CD4-positive, CD25-positive, alpha-beta regulatory T cell (primary cell): Measurements from ENCODE around the gene TECTA. TPM values are rescaled to one million over a fixed set of nuclear protein-coding genes. Genes with fewer than 3 reads are reported as not detected.

Experiments
- ATAC-seq, 2 donors: fragments of 150-1000 bp; cut with Tn5 transposase; one replicate each; pipeline ENCODE4 v1.10.0; 2021; ENCODE audit warnings: low read depth in 2 of 2, moderate number of reproducible peaks in 2 of 2, moderate library complexity in 1 of 2
- DNase-seq, 3 donors: peaks; one replicate each; pipeline versions ENCODE4 v3.0.0 to v3.0.0-alpha.2; 2012 to 2022; ENCODE audit warnings: mixed read lengths in 1 of 3
- H3K27ac ChIP-seq: one replicate; pipeline ENCODE4 v1.7.0; 2013; ENCODE audit warnings: mild to moderate bottlenecking, low read length; ENCODE audit not compliant: insufficient read depth, poor library complexity, severe bottlenecking
- H3K27me3 ChIP-seq: one replicate; pipeline ENCODE4 v1.7.0; 2013; ENCODE audit warnings: low read length; ENCODE audit not compliant: control insufficient read depth, insufficient read depth
- H3K36me3 ChIP-seq: one replicate; pipeline ENCODE4 v1.7.0; 2013; ENCODE audit warnings: mild to moderate bottlenecking, low read length, moderate library complexity; ENCODE audit not compliant: control insufficient read depth, insufficient read depth
- H3K4me1 ChIP-seq: 2 replicates; pipeline ENCODE4 v1.7.0; 2013; ENCODE audit warnings: mild to moderate bottlenecking, low read length; ENCODE audit not compliant: insufficient read depth, control insufficient read depth, poor library complexity, severe bottlenecking
- H3K4me3 ChIP-seq: one replicate; pipeline ENCODE4 v1.7.0; 2013; ENCODE audit warnings: low read depth, mild to moderate bottlenecking, low read length, moderate library complexity
- H3K9me3 ChIP-seq, 2 experiments: 1 replicate in 1 of 2; 2 replicates in 1 of 2; pipeline ENCODE4 v1.7.0; 2013; ENCODE audit warnings: low read length in 2 of 2, mild to moderate bottlenecking in 1 of 2, moderate library complexity in 1 of 2; ENCODE audit not compliant: control insufficient read depth in 2 of 2
- H3K27ac Mint-ChIP-seq, 3 donors: one replicate each; pipeline ENCODE4 v1.8.0; 2020 to 2022; ENCODE audit warnings: mild to moderate bottlenecking in 3 of 3, mixed read lengths in 3 of 3, moderate library complexity in 2 of 3
- H3K27me3 Mint-ChIP-seq: one replicate; pipeline ENCODE4 v1.8.0; 2022; ENCODE audit warnings: mild to moderate bottlenecking, mixed read lengths
- H3K36me3 Mint-ChIP-seq: one replicate; pipeline ENCODE4 v1.8.0; 2020; ENCODE audit warnings: mixed read lengths
- H3K4me1 Mint-ChIP-seq, 4 donors: one replicate each; pipeline ENCODE4 v1.8.0; 2020 to 2022; ENCODE audit warnings: mixed read lengths in 4 of 4, mild to moderate bottlenecking in 1 of 4
- H3K4me3 Mint-ChIP-seq, 4 donors: one replicate each; pipeline ENCODE4 v1.8.0; 2020 to 2022; ENCODE audit warnings: mild to moderate bottlenecking in 4 of 4, mixed read lengths in 4 of 4, moderate library complexity in 3 of 4
- H3K9me3 Mint-ChIP-seq, 7 donors: one replicate each; pipeline ENCODE4 v1.8.0; 2020 to 2022; ENCODE audit warnings: mixed read lengths in 7 of 7, mild to moderate bottlenecking in 3 of 7, moderate library complexity in 2 of 7
- polyA plus RNA-seq, 4 donors: library from polyadenylated mRNA; unstranded; fragments of 300-500 nt; fragmentation: Illumina TruSeq; gene quantifications; one replicate each; pipeline ENCODE4 v1.2.3, GENCODE V29; 2021
- total RNA-seq: library from RNA; stranded (reverse); gene quantifications from one replicate; pipeline ENCODE4 v1.2.3, GENCODE V29; 2022

TECTA gene
- total and polyA plus RNA-seq, 5 donors from 2014 or later, result 0.30 to 0.78 TPM; not detected in 3

DNA sequence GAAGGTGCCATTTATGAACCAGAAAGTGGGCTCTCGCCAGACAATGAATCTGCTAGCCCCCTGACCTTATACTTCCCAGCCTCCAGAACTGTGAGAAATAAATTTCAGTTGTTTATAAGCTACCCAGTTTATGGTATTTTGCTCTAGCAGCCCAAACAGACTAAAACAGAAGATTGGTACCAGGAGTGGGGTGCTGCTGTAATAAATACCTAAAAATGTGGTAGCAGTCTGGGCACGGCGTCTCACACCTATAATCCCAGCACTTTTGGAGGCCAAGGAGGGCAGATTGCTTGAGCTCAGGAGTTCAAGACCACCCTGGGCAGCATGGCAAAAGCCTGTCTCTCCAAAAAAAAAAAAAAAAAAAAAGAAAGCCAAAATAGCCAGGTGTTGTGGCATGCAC, 21.3 kb downstream of the TECTA start:
- DNase-seq (no peak), ATAC-seq (no peak)
- H3K27ac Mint-ChIP-seq, result no peak overlapping the region
- Histone ChIP-seq H3K4me1 (no peaks in the 10 kb centered on the region), H3K36me3 (no peaks in the 10 kb centered on the region), H3K27me3 (peaks cover 2% of the 10 kb centered on the region), H3K27ac (no peak overlapping the region), H3K9me3 (peaks cover 5 to 6% of the 10 kb centered on the region in 2 experiments), H3K4me3 (no peak overlapping the region)
- no peak overlapping the region for H3K4me3 Mint-ChIP-seq
- H3K9me3 Mint-ChIP-seq, result peaks cover 2 to 15% (median 3%) of the 10 kb centered on the region in 7 donors
- no peaks in the 10 kb centered on the region for H3K36me3 Mint-ChIP-seq
- H3K27me3 Mint-ChIP-seq, result peaks cover 4% of the 10 kb centered on the region
- no peaks in the 10 kb centered on the region for H3K4me1 Mint-ChIP-seq

- no peak overlapping the region for H3K4me3 Mint-ChIP-seq
- peaks cover 2 to 15% (median 3%) of the 10 kb centered on the region in 7 donors for H3K9me3 Mint-ChIP-seq
- Histone ChIP-seq H3K4me1 (no peaks in the 10 kb centered on the region), H3K4me3 (no peak overlapping the region), H3K27me3 (peaks cover 2% of the 10 kb centered on the region), H3K9me3 (peaks cover 5 to 6% of the 10 kb centered on the region in 2 experiments), H3K27ac (no peak overlapping the region), H3K36me3 (no peaks in the 10 kb centered on the region)
- H3K27me3 Mint-ChIP-seq, result peaks cover 5% of the 10 kb centered on the region
- no peaks in the 10 kb centered on the region for H3K36me3 Mint-ChIP-seq
- ATAC-seq, result no peak
- DNase-seq, result no peak
- no peak overlapping the region for H3K27ac Mint-ChIP-seq
- H3K4me1 Mint-ChIP-seq, result no peaks in the 10 kb centered on the region
Observed at GRCh38 chr11:121123496-121124069, 22.5 kb downstream of the TECTA start.

DNA sequence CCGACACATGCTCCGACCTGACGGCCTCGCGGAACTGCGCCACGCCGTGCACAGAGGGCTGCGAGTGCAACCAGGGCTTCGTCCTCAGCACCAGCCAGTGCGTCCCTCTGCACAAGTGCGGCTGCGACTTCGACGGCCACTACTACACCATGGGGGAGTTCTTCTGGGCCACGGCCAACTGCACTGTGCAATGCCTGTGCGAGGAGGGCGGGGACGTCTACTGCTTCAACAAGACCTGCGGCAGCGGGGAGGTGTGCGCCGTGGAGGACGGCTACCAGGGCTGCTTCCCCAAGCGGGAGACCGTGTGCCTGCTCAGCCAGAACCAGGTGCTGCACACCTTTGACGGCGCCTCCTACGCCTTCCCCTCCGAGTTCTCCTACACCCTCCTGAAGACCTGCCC, 26.8 kb downstream of the TECTA start:
- no peak for DNase-seq
- Histone ChIP-seq H3K9me3 (peaks cover 0 to 4% of the 10 kb centered on the region in 2 experiments), H3K27ac (no peak overlapping the region), H3K4me3 (no peak overlapping the region), H3K27me3 (no peaks in the 10 kb centered on the region), H3K36me3 (no peaks in the 10 kb centered on the region), H3K4me1 (no peaks in the 10 kb centered on the region)
- no peaks in the 10 kb centered on the region for H3K4me1 Mint-ChIP-seq
- peaks cover 0 to 9% (median 1%) of the 10 kb centered on the region in 7 donors for H3K9me3 Mint-ChIP-seq
- peaks cover 13% of the 10 kb centered on the region for H3K27me3 Mint-ChIP-seq
- no peak overlapping the region for H3K27ac Mint-ChIP-seq
- H3K36me3 Mint-ChIP-seq, result no peaks in the 10 kb centered on the region
- no peak for ATAC-seq
- H3K4me3 Mint-ChIP-seq, result no peak overlapping the region

GRCh38 chr11:121129362-121130340, 28.6 kb downstream of the TECTA start:
- Histone ChIP-seq H3K27ac (no peak overlapping the region), H3K9me3 (no peaks in the 10 kb centered on the region), H3K4me3 (no peak overlapping the region), H3K27me3 (no peaks in the 10 kb centered on the region), H3K4me1 (no peaks in the 10 kb centered on the region), H3K36me3 (no peaks in the 10 kb centered on the region)
- H3K9me3 Mint-ChIP-seq, result peaks cover 0 to 3% (median 0%) of the 10 kb centered on the region in 7 donors
- ATAC-seq, result no peak
- no peak overlapping the region for H3K27ac Mint-ChIP-seq
- no peaks in the 10 kb centered on the region for H3K36me3 Mint-ChIP-seq
- H3K4me1 Mint-ChIP-seq, result no peaks in the 10 kb centered on the region
- H3K27me3 Mint-ChIP-seq, result peaks cover 9% of the 10 kb centered on the region
- DNase-seq, result no peak
- H3K4me3 Mint-ChIP-seq, result no peak overlapping the region

GRCh38 chr11:121131656-121132055, 30.6 kb downstream of the TECTA start:
- DNase-seq (no peak), ATAC-seq (no peak)
- no peaks in the 10 kb centered on the region for H3K36me3 ChIP-seq
- no peak overlapping the region for H3K4me3 ChIP-seq
- Mint-ChIP-seq H3K4me3 (no peak overlapping the region), H3K9me3 (peaks cover 0 to 3% (median 0%) of the 10 kb centered on the region in 7 donors), H3K27me3 (peaks cover 9% of the 10 kb centered on the region), H3K36me3 (no peaks in the 10 kb centered on the region), H3K27ac (no peak overlapping the region), H3K4me1 (no peaks in the 10 kb centered on the region)
- no peaks in the 10 kb centered on the region for H3K27me3 ChIP-seq
- no peaks in the 10 kb centered on the region for H3K4me1 ChIP-seq
- H3K9me3 ChIP-seq, result no peaks in the 10 kb centered on the region
- no peak overlapping the region for H3K27ac ChIP-seq

- Mint-ChIP-seq H3K36me3 (no peaks in the 10 kb centered on the region), H3K27ac (no peak overlapping the region)
- H3K4me3 ChIP-seq, result no peak overlapping the region
Observed at GRCh38 chr11:121132211-121132976, 31.4 kb downstream of the TECTA start.

GRCh38 chr11:121134741-121135312, 33.8 kb downstream of the TECTA start:
- H3K4me1 ChIP-seq, result no peaks in the 10 kb centered on the region
- no peak for ATAC-seq

More at GRCh38 chr11:121132211-121132976, 31.4 kb downstream of the TECTA start:
- no peaks in the 10 kb centered on the region for H3K4me1 ChIP-seq
- H3K4me1 Mint-ChIP-seq, result no peaks in the 10 kb centered on the region
- peaks cover 0 to 1% (median 0%) of the 10 kb centered on the region in 7 donors for H3K9me3 Mint-ChIP-seq
- DNase-seq, result no peak
- no peaks in the 10 kb centered on the region for H3K27me3 ChIP-seq
- H3K27me3 Mint-ChIP-seq, result peaks cover 9% of the 10 kb centered on the region
- no peak for ATAC-seq
- H3K9me3 ChIP-seq, result no peaks in the 10 kb centered on the region
- no peaks in the 10 kb centered on the region for H3K36me3 ChIP-seq
- no peak overlapping the region for H3K4me3 Mint-ChIP-seq
- H3K27ac ChIP-seq, result no peak overlapping the region

More at GRCh38 chr11:121134741-121135312, 33.8 kb downstream of the TECTA start:
- H3K36me3 Mint-ChIP-seq, result no peaks in the 10 kb centered on the region
- no peaks in the 10 kb centered on the region for H3K36me3 ChIP-seq
- peaks cover 5% of the 10 kb centered on the region for H3K27me3 Mint-ChIP-seq
- no peak overlapping the region for H3K4me3 ChIP-seq
- H3K27ac Mint-ChIP-seq, result no peak overlapping the region
- no peaks in the 10 kb centered on the region for H3K9me3 ChIP-seq
- H3K9me3 Mint-ChIP-seq, result peaks cover 0 to 1% (median 0%) of the 10 kb centered on the region in 7 donors
- no peak overlapping the region for H3K27ac ChIP-seq
- no peak for DNase-seq
- no peaks in the 10 kb centered on the region for H3K4me1 Mint-ChIP-seq
- H3K4me3 Mint-ChIP-seq, result no peak overlapping the region
- H3K27me3 ChIP-seq, result no peaks in the 10 kb centered on the region
